NCI-H524 (cell line): ENCODE measurements around the gene MRPL54.

ENCODE experiments used
- DNase-seq, 2 experiments: peaks; one replicate each; lab custom pipeline; 2025; lab: John Stamatoyannopoulos, UW

The MRPL54 gene

GRCh38 chr19:3769494-3769893 is 7.0 kb downstream of the MRPL54 start:
- DNase-seq, result no peak

GRCh38 chr19:3770136-3770999 is 7.9 kb downstream of the MRPL54 start:
- DNase-seq, result no peak

GRCh38 chr19:3771000-3771905 is 8.8 kb downstream of the MRPL54 start:
- DNase-seq, result no peak

- peak in 1 of 2 experiments; percentile 44 for DNase-seq
Observed at GRCh38 chr19:3771906-3772455, 9.5 kb downstream of the MRPL54 start, which contains the start of gene RAX2. Gene RAX2 (minus strand): TSS chr19:3772228. CDS start chr19:3771742, 486 bp downstream.

GRCh38 chr19:3773814-3774515 is 11.5 kb downstream of the MRPL54 start:
- no peak for DNase-seq

GRCh38 chr19:3774621-3775373 is 12.3 kb downstream of the MRPL54 start:
- DNase-seq, result peak in 1 of 2 experiments; percentile 65

GRCh38 chr19:3775374-3775711 is 12.9 kb downstream of the MRPL54 start:
- DNase-seq, result no peak

GRCh38 chr19:3775831-3776230 is 13.3 kb downstream of the MRPL54 start:
- DNase-seq, result no peak

- no peak for DNase-seq
Observed at GRCh38 chr19:3776479-3777040, 14.1 kb downstream of the MRPL54 start.

GRCh38 chr19:3778104-3778867 is 15.8 kb downstream of the MRPL54 start:
- DNase-seq, result no peak

- no peak for DNase-seq
Observed at GRCh38 chr19:3778899-3779723, 16.6 kb downstream of the MRPL54 start.

GRCh38 chr19:3780786-3781304 is 18.4 kb downstream of the MRPL54 start:
- no peak for DNase-seq

GRCh38 chr19:3781603-3782002 is 19.1 kb downstream of the MRPL54 start:
- DNase-seq, result no peak

GRCh38 chr19:3782330-3782729 is 19.8 kb downstream of the MRPL54 start:
- no peak for DNase-seq

GRCh38 chr19:3782903-3783302 is 20.4 kb downstream of the MRPL54 start:
- DNase-seq, result no peak

GRCh38 chr19:3783660-3784584 is 21.4 kb downstream of the MRPL54 start:
- DNase-seq, result peak in 1 of 2 experiments; percentile 54

- no peak for DNase-seq
Observed at GRCh38 chr19:3784607-3785450, 22.3 kb downstream of the MRPL54 start.
